SK-N-MC (cell line): ENCODE measurements around the gene MACROH2A1.

ENCODE experiments used
- DNase-seq: peaks from one replicate; pipeline ENCODE4 v3.0.0-alpha.2; 2011; ENCODE audit warnings: low read depth, low spot score
- H3K27ac ChIP-seq: fragments of 200-600 bp; sonication (generic); 2 replicates; pipeline ENCODE4 v1.5.1; 2016; ENCODE audit warnings: mixed run types
- H3K36me3 ChIP-seq: fragments of 200-600 bp; sonication (generic); 2 replicates; pipeline ENCODE4 v1.6.1; 2017; ENCODE audit warnings: antibody characterized with exemption, low read length, mixed read lengths; ENCODE audit not compliant: insufficient read depth
- H3K4me3 ChIP-seq: fragments of 200-600 bp; sonication (generic); 2 replicates; pipeline ENCODE4 v1.5.1; 2016
- H3K9ac ChIP-seq: fragments of 200-600 bp; sonication (generic); 2 replicates; pipeline ENCODE4 v1.8.0; 2017; ENCODE audit warnings: mixed run types, mixed read lengths; ENCODE audit not compliant: insufficient read length
- H3K9me3 ChIP-seq: fragments of 200-600 bp; sonication (generic); 2 replicates; pipeline ENCODE4 v1.6.1; 2017; ENCODE audit warnings: low read depth, mild to moderate bottlenecking, antibody characterized with exemption, low read length, moderate library complexity, mixed read lengths
- EZH2 ChIP-seq: fragments of 200-600 bp; sonication (generic); IDR thresholded peaks from one replicate; pipeline ENCODE4 v1.6.1; 2017; ENCODE audit warnings: antibody characterized with exemption
- FOXP2 ChIP-seq: optimal IDR thresholded peaks from 2 replicates; pipeline ENCODE3; 2011; ENCODE audit warnings: mild to moderate bottlenecking, moderate library complexity; ENCODE audit not compliant: insufficient read depth; ENCODE audit errors: extremely low read length, control extremely low read depth
- POLR2AphosphoS5 ChIP-seq: IDR thresholded peaks from 2 replicates; pipeline ENCODE4 v1.6.1; 2012; ENCODE audit warnings: mild to moderate bottlenecking, low read depth, low read length, borderline replicate concordance

Gene MACROH2A1

DNA sequence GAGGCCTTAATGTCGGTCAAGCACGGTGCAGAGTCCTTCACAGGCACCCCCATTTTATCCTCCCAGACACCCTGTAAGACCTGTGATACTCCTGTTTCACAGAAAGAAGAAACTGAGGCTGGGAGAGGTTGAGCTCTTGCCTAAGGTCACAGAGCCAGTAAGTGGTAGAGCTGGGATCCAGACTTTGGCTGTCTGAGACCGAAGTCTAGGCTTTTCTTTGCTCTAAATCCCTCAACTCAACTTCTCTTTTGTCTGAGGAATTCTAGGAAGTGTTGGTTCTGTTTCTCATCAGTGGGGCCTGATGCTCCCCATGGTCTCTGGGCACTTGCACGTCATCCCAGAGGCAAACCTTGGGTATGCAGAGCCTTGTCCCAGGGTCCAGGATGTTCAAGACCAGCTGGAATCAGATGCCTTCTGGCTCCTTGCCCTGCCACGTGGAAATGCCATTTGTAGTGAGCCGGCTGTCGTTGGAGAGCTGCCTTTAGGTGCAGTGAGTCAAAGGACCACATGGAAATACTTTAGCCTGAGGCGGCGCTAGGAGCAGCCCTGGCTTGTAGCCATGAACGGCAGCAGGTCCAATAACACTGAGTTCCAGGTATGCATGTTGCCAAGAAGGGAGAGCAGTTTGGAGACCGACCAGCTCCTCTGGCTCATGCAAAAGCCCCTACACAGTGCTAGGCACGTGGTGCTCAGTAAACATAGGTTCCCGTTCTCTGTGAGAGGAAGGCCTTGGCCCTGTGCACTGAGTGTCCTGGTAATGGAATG lies 38.9 kb upstream of the MACROH2A1 start:
- DNase-seq: no peak
- H3K4me3 ChIP-seq: no peak overlapping the region
- no peak overlapping the region for H3K27ac ChIP-seq
- H3K9me3 ChIP-seq: no peaks in the 10 kb centered on the region
- no peaks in the 10 kb centered on the region for H3K36me3 ChIP-seq
- H3K9ac ChIP-seq: no peak overlapping the region
- TF ChIP-seq FOXP2 (no peak), POLR2AphosphoS5 (no peak), EZH2 (no peak)

GRCh38 chr5:135437422-135437795 lies 38.4 kb upstream of the MACROH2A1 start:
- TF ChIP-seq EZH2 (no peak), FOXP2 (no peak), POLR2AphosphoS5 (no peak)
- Histone ChIP-seq H3K4me3 (no peak overlapping the region), H3K9me3 (no peaks in the 10 kb centered on the region), H3K9ac (no peak overlapping the region), H3K36me3 (no peaks in the 10 kb centered on the region), H3K27ac (no peak overlapping the region)
- DNase-seq: no peak

- H3K27ac ChIP-seq: no peak overlapping the region
- no peak overlapping the region for H3K9ac ChIP-seq
- H3K4me3 ChIP-seq: no peak overlapping the region
- DNase-seq: no peak
- no peaks in the 10 kb centered on the region for H3K9me3 ChIP-seq
- TF ChIP-seq POLR2AphosphoS5: no peak
- no peak for TF ChIP-seq FOXP2
- no peak for TF ChIP-seq EZH2
- no peaks in the 10 kb centered on the region for H3K36me3 ChIP-seq
Measured at GRCh38 chr5:135436951-135437418, 38.0 kb upstream of the MACROH2A1 start.

DNA sequence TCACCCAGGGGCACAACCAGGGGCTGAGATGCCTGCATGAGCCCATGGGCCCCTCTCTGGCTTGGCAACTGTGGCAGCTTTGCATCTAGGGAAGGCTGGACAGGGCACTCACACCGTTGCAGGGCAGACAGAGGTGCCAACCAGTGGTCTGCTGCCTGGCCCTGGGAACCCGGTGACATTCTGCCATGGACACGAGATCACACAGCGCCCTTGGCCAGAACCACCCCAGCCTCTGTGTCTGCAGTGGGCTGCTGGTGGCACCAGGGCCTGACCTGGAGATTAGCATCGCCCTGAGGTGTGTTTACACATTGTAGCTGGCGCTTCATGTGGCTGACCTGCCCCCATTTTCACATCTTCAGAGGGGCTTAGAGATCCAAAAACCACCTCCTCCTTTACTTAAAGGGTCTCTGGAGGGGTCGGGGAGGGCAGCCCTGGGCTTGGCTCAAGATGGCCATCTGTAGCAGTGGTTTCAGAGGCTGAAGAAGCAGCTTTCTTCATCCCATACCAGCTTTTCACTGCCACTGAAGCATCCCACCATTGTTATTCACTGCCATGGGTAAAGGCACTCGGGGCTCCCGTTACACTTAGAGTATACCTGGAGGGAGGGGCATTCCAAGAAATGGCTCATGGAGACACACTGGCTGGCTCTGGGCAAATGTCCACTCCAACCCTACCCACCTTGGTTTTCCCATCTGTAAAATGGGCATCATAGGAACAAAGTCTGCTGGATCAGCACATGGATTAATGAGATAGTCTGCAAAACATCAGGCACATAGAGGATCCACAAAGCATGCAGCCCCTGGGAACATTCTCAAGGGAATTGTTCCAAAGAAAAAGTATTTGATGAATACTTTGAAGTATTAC lies 36.7 kb upstream of the MACROH2A1 start:
- no peak overlapping the region for H3K9ac ChIP-seq
- DNase-seq: no peak
- TF ChIP-seq FOXP2 (no peak), POLR2AphosphoS5 (no peak), EZH2 (no peak)
- H3K4me3 ChIP-seq: no peak overlapping the region
- no peaks in the 10 kb centered on the region for H3K36me3 ChIP-seq
- no peaks in the 10 kb centered on the region for H3K9me3 ChIP-seq
- H3K27ac ChIP-seq: no peak overlapping the region

- no peak for TF ChIP-seq POLR2AphosphoS5
- Histone ChIP-seq H3K9ac (no peak overlapping the region), H3K4me3 (no peak overlapping the region), H3K9me3 (no peaks in the 10 kb centered on the region), H3K27ac (no peak overlapping the region), H3K36me3 (no peaks in the 10 kb centered on the region)
- no peak for DNase-seq
Measured at GRCh38 chr5:135434591-135435466, 35.8 kb upstream of the MACROH2A1 start.

DNA sequence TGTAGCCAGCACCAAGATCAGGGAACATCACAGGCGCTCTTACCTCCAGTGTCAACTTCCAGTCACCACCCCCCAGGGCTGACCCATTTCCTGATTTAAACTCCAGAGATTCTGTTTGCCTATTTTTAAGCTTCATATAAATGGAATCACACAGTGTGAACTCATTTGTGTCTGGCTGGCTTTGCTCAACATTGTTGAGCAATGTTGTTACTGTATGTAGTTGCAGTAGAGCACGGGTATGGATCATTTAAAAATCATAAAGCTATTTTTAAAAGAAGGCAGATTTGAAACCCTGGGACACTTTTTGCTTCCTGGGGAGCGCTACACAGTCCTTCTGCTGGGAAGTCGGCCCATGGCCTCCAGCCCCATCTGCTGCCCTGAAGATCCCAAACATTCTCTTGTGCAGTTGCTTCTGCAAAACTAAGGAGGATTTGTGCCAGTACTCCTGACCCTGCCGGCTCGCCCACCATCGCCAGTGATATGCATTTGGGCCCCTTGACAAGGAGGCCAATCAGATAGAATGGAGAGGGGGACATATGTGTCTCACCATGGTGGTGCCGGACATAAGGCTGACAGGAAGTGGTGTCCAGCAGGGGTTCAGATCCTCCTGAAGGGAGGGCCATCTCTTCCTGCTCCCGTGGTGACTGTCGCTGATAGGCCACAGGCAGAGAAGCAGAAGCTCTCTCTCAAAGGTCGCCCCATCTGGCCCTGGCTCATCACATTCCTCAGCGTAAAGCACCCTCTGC lies 34.8 kb upstream of the MACROH2A1 start:
- H3K36me3 ChIP-seq: no peaks in the 10 kb centered on the region
- H3K9me3 ChIP-seq: no peaks in the 10 kb centered on the region
- no peak overlapping the region for H3K4me3 ChIP-seq
- no peak overlapping the region for H3K27ac ChIP-seq
- no peak overlapping the region for H3K9ac ChIP-seq
- no peak for DNase-seq
- no peak for TF ChIP-seq EZH2
- no peak for TF ChIP-seq POLR2AphosphoS5
- no peak for TF ChIP-seq FOXP2

- H3K9ac ChIP-seq: no peak overlapping the region
- no peaks in the 10 kb centered on the region for H3K9me3 ChIP-seq
- no peak overlapping the region for H3K4me3 ChIP-seq
- H3K36me3 ChIP-seq: no peaks in the 10 kb centered on the region
- no peak overlapping the region for H3K27ac ChIP-seq
- DNase-seq: no peak
- no peak for TF ChIP-seq EZH2
- no peak for TF ChIP-seq FOXP2
- TF ChIP-seq POLR2AphosphoS5: no peak
Measured at GRCh38 chr5:135432113-135432512, 33.1 kb upstream of the MACROH2A1 start.
